SK-N-SH treated with all-trans-retinoic acid at 6 μM for 48 hours (cell line): ENCODE data around the gene GNAT2.

Source experiments
- ATAC-seq: fragments of 200-7000 bp; cut with Tn5 transposase; 3 replicates; pipeline ENCODE4 v1.9.1; 2020; ENCODE audit warnings: mild to moderate bottlenecking, moderate library complexity
- ARNTL ChIP-seq: fragments of 450-650 bp; formaldehyde crosslinking; IDR thresholded peaks from 2 replicates; pipeline ENCODE4 v1.5.0; 2020; ENCODE audit warnings: low read depth, mild to moderate bottlenecking, moderate library complexity, borderline replicate concordance
- BACH2 ChIP-seq: fragments of 250-450 bp; sonication (Bioruptor Pico); IDR thresholded peaks from 2 replicates; pipeline ENCODE4 v1.9.0; 2021; ENCODE audit warnings: mild to moderate bottlenecking, borderline replicate concordance
- CSDC2 ChIP-seq: fragments of 250-450 bp; sonication (Bioruptor Pico); IDR thresholded peaks from 2 replicates; pipeline ENCODE4 v1.5.0; 2020; ENCODE audit warnings: mild to moderate bottlenecking, moderate library complexity
- ESRRG ChIP-seq: fragments of 250-450 bp; sonication (Bioruptor Pico); IDR thresholded peaks from 2 replicates; pipeline ENCODE4 v1.6.1; 2021; ENCODE audit warnings: mild to moderate bottlenecking
- GLIS3 ChIP-seq: fragments of 250-450 bp; sonication (Bioruptor Pico); IDR thresholded peaks from 2 replicates; pipeline ENCODE4 v1.5.0; 2020; ENCODE audit warnings: mild to moderate bottlenecking, moderate library complexity
- ISL1 ChIP-seq: fragments of 250-450 bp; sonication (Bioruptor Pico); IDR thresholded peaks from 2 replicates; pipeline ENCODE4 v2.1.2; 2022; ENCODE audit warnings: mild to moderate bottlenecking, moderate library complexity
- OSR1 ChIP-seq: fragments of 250-450 bp; sonication (Bioruptor Pico); IDR thresholded peaks from 2 replicates; pipeline ENCODE4 v1.8.0; 2022; ENCODE audit warnings: moderate library complexity, mild to moderate bottlenecking, inconsistent platforms
- PPARA ChIP-seq: fragments of 250-450 bp; sonication (Bioruptor Pico); IDR thresholded peaks from 2 replicates; pipeline ENCODE4 v1.5.0; 2020; ENCODE audit warnings: mild to moderate bottlenecking, borderline replicate concordance
- RARB ChIP-seq: fragments of 250-450 bp; sonication (Bioruptor Pico); IDR thresholded peaks from 2 replicates; pipeline ENCODE4 v1.8.0; 2021; ENCODE audit warnings: mild to moderate bottlenecking, moderate library complexity
- TOX ChIP-seq: fragments of 250-450 bp; sonication (Bioruptor Pico); IDR thresholded peaks from 2 replicates; pipeline ENCODE4 v1.8.0; 2021; ENCODE audit warnings: mild to moderate bottlenecking, moderate library complexity, borderline replicate concordance
- ZC3H10 ChIP-seq: fragments of 250-450 bp; sonication (Bioruptor Pico); IDR thresholded peaks from 2 replicates; pipeline ENCODE4 v1.5.1; 2021; ENCODE audit warnings: mild to moderate bottlenecking, moderate library complexity
- ZFP3 ChIP-seq: fragments of 250-450 bp; sonication (Bioruptor Pico); IDR thresholded peaks from 2 replicates; pipeline ENCODE4 v1.5.0; 2020; ENCODE audit warnings: mild to moderate bottlenecking, moderate library complexity
- ZFP30 ChIP-seq: fragments of 450-650 bp; formaldehyde crosslinking; IDR thresholded peaks from 2 replicates; pipeline ENCODE4 v1.5.0; 2022; ENCODE audit warnings: mild to moderate bottlenecking, moderate library complexity
- ZNF565 ChIP-seq: fragments of 450-650 bp; formaldehyde crosslinking; conservative IDR thresholded peaks from 2 replicates; pipeline ENCODE4 v1.5.0; 2020; ENCODE audit warnings: low read depth, mild to moderate bottlenecking, moderate library complexity
- ZNF70 ChIP-seq: fragments of 450-650 bp; formaldehyde crosslinking; IDR thresholded peaks from 2 replicates; pipeline ENCODE4 v1.5.0; 2020; ENCODE audit warnings: mild to moderate bottlenecking, moderate library complexity
- ZNF8 ChIP-seq: fragments of 450-650 bp; formaldehyde crosslinking; IDR thresholded peaks from 2 replicates; pipeline ENCODE4 v1.5.0; 2020; ENCODE audit warnings: mild to moderate bottlenecking, moderate library complexity
- TF ChIP-seq, protein P1 (sequence below): fragments of 250-450 bp; sonication (Bioruptor Pico); IDR thresholded peaks from 2 replicates; pipeline ENCODE4 v1.8.0; 2021; ENCODE audit warnings: low read depth, mild to moderate bottlenecking, moderate library complexity, borderline replicate concordance
- TF ChIP-seq, protein P2 (sequence below): fragments of 250-450 bp; sonication (Bioruptor Pico); IDR thresholded peaks from 2 replicates; pipeline ENCODE4 v1.5.1; 2021; ENCODE audit warnings: mild to moderate bottlenecking, moderate library complexity
- TF ChIP-seq, protein P3 (sequence below): fragments of 250-450 bp; sonication (Bioruptor Pico); IDR thresholded peaks from 2 replicates; pipeline ENCODE4 v1.5.1; 2020; ENCODE audit warnings: low read depth, mild to moderate bottlenecking, moderate library complexity
- TF ChIP-seq, protein P4 (sequence below): fragments of 250-450 bp; sonication (Bioruptor Pico); IDR thresholded peaks from 2 replicates; pipeline ENCODE4 v1.8.0; 2020; ENCODE audit warnings: mild to moderate bottlenecking, moderate library complexity, borderline replicate concordance

GNAT2 gene

DNA sequence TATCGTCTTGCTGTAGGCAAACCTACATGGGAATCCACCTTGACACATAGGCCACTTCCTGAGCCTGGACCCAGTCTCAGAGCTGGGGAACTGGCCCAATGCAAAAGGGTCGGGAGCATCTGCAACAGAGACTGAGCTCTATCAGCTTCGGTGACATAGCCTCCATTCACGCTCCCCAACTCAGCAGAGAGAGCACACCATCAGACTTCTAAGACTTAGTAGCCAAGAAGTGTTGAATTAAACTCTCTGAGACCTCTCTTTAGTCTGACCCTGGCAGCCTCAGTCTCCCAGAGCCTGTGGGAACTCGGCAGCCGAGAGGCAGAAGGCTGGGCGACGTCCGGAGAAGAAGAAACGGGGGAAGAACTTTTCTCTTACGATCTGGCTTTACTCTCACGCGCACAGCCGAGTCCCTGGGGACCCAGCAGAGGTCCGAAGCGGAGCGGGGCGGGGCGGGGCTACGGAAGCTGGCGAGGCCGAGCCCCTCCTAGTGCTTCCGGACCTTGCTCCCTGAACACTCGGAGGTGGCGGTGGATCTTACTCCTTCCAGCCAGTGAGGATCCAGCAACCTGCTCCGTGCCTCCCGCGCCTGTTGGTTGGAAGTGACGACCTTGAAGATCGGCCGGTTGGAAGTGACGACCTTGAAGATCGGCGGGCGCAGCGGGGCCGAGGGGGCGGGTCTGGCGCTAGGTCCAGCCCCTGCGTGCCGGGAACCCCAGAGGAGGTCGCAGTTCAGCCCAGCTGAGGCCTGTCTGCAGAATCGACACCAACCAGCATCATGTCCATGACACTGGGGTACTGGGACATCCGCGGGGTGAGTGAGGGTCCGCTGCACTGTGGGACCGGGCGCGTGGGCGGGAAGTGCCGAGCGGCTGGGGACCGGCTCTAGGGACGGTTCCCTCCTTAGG, 36.5 kb upstream of the GNAT2 start, which contains the start of gene GSTM4 (continued):
- TF ChIP-seq, protein P1, sequence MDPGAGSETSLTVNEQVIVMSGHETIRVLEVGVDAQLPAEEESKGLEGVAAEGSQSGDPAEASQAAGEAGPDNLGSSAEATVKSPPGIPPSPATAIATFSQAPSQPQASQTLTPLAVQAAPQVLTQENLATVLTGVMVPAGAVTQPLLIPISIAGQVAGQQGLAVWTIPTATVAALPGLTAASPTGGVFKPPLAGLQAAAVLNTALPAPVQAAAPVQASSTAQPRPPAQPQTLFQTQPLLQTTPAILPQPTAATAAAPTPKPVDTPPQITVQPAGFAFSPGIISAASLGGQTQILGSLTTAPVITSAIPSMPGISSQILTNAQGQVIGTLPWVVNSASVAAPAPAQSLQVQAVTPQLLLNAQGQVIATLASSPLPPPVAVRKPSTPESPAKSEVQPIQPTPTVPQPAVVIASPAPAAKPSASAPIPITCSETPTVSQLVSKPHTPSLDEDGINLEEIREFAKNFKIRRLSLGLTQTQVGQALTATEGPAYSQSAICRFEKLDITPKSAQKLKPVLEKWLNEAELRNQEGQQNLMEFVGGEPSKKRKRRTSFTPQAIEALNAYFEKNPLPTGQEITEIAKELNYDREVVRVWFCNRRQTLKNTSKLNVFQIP (CRISPR knock-in tag): no peak
- TF ChIP-seq PPARA (CRISPR knock-in tag) (no peak), BACH2 (CRISPR knock-in tag) (no peak), ZNF565 (CRISPR knock-in tag) (no peak), RARB (CRISPR knock-in tag) (no peak), ISL1 (CRISPR knock-in tag) (no peak)
- TF ChIP-seq, protein P2, sequence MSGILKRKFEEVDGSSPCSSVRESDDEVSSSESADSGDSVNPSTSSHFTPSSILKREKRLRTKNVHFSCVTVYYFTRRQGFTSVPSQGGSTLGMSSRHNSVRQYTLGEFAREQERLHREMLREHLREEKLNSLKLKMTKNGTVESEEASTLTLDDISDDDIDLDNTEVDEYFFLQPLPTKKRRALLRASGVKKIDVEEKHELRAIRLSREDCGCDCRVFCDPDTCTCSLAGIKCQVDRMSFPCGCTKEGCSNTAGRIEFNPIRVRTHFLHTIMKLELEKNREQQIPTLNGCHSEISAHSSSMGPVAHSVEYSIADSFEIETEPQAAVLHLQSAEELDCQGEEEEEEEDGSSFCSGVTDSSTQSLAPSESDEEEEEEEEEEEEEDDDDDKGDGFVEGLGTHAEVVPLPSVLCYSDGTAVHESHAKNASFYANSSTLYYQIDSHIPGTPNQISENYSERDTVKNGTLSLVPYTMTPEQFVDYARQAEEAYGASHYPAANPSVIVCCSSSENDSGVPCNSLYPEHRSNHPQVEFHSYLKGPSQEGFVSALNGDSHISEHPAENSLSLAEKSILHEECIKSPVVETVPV (CRISPR knock-in tag): no peak

DNA sequence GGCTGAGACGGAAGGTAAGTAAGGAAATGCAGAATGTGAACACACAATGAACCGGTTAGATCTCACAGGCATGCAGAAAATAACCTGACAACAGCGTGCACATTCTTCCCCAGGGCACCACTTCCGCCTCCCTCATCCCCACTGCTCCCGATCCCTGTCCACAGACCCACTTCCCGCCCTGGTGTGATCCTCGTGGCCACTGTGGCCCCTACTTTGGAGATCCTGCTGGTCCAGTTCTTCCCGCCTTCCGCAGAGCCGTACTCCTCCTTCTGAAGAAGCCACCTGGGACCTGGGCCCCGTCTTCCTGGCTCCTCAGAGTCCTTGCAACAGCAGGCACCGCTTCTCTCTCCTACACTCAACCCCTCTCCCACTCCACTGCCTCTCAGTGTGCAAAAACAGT, 35.1 kb upstream of the GNAT2 start:
- no peak for ATAC-seq
- TF ChIP-seq, protein P3, sequence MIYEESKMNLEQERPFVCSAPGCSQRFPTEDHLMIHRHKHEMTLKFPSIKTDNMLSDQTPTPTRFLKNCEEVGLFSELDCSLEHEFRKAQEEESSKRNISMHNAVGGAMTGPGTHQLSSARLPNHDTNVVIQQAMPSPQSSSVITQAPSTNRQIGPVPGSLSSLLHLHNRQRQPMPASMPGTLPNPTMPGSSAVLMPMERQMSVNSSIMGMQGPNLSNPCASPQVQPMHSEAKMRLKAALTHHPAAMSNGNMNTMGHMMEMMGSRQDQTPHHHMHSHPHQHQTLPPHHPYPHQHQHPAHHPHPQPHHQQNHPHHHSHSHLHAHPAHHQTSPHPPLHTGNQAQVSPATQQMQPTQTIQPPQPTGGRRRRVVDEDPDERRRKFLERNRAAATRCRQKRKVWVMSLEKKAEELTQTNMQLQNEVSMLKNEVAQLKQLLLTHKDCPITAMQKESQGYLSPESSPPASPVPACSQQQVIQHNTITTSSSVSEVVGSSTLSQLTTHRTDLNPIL (CRISPR knock-in tag): no peak
- TF ChIP-seq ISL1 (CRISPR knock-in tag): no peak
- TF ChIP-seq, all 23 proteins: peak for 0

DNA sequence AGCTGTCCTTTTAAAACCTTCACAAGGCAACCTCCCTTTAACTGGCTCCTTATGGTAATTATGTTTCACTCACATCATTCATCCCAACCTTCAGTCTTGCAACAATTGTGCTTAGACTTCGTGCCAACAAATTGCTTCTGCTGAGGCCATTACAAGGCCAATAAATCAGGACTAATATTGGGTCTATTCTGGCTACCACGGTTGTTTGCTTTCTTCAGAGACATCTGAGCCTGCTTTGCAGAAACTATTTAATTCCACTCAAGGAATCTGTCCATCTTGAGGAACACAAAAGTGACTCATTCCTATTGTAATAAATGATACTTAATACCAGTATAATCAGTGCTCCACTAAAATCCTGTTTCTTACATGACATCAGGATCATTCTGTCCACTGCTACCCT, 33.9 kb upstream of the GNAT2 start:
- ATAC-seq: peak; percentile 6; the same call in 1 of the 3 replicates
- TF ChIP-seq ZC3H10 (CRISPR knock-in tag): peak; percentile 39; the same call in 1 of the 2 replicates
- TF ChIP-seq, protein P1 (CRISPR knock-in tag): no peak

DNA sequence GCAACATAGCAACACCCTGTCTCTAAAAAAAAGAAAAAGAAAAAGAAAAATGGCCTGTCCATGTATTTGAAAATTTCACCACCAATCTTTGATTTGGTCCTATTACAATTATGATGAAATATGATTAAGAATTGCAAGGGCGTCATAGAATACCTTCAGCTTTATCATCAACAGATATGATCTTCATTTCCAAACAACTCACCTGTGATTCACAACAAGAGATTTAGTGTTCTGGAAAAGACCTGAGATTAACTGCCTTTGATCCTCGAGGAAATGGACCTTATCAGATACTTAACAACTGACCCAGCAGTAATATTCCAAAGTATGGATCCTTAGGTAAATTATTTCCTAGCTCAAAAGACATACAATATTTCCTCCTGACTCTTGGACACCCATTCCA, 33.0 kb upstream of the GNAT2 start:
- no peak for ATAC-seq
- no peak for TF ChIP-seq ESRRG (CRISPR knock-in tag)
- no peak for TF ChIP-seq CSDC2 (CRISPR knock-in tag)
- TF ChIP-seq TOX (CRISPR knock-in tag): no peak
- TF ChIP-seq ZNF8 (CRISPR knock-in tag): no peak
- TF ChIP-seq, protein P2 (CRISPR knock-in tag): no peak
- no peak for TF ChIP-seq GLIS3 (CRISPR knock-in tag)
- TF ChIP-seq, protein P4, sequence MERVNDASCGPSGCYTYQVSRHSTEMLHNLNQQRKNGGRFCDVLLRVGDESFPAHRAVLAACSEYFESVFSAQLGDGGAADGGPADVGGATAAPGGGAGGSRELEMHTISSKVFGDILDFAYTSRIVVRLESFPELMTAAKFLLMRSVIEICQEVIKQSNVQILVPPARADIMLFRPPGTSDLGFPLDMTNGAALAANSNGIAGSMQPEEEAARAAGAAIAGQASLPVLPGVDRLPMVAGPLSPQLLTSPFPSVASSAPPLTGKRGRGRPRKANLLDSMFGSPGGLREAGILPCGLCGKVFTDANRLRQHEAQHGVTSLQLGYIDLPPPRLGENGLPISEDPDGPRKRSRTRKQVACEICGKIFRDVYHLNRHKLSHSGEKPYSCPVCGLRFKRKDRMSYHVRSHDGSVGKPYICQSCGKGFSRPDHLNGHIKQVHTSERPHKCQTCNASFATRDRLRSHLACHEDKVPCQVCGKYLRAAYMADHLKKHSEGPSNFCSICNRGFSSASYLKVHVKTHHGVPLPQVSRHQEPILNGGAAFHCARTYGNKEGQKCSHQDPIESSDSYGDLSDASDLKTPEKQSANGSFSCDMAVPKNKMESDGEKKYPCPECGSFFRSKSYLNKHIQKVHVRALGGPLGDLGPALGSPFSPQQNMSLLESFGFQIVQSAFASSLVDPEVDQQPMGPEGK (CRISPR knock-in tag): no peak
- TF ChIP-seq BACH2 (CRISPR knock-in tag): no peak
- TF ChIP-seq RARB (CRISPR knock-in tag): no peak
- no peak for TF ChIP-seq ZFP30 (CRISPR knock-in tag)
- TF ChIP-seq OSR1 (CRISPR knock-in tag): no peak
- no peak for TF ChIP-seq ISL1 (CRISPR knock-in tag)
- no peak for TF ChIP-seq ZNF70 (CRISPR knock-in tag)
- no peak for TF ChIP-seq ARNTL (CRISPR knock-in tag)
- TF ChIP-seq, protein P1 (CRISPR knock-in tag): no peak
- no peak for TF ChIP-seq ZC3H10 (CRISPR knock-in tag)
- TF ChIP-seq ZFP3 (CRISPR knock-in tag): no peak
